ENCODE data around the gene TMEM69. TPM values are rescaled to one million over a fixed set of nuclear protein-coding genes. Genes with fewer than 3 reads are reported as not detected.
A peak's percentile ranks its signal among the peaks of the same experiment; 100 is the strongest.
"Not testable (repeated sequence)": the region's sequence is repeated elsewhere in the genome, so short reads cannot be mapped to it uniquely, and the experiment has no call there.

Gene TMEM69
- total RNA-seq, 6 donors from 2014 or later: 2.7 to 28.3 (median 14.9) TPM

GRCh38 chr1:45718289-45718688 is 30.3 kb downstream of the TMEM69 start:
- peaks cover 0 to 3% (median under 1%) of the 10 kb centered on the region in 4 donors for H3K4me1 ChIP-seq

GRCh38 chr1:45721207-45721606 is 33.2 kb downstream of the TMEM69 start:
- TF ChIP-seq POLR2AphosphoS5 (IDR thresholded peaks at IDR 0.05) (no peak), EP300 (IDR thresholded peaks at IDR 0.05) (no peak)
- no peak overlapping the region for H3K27ac ChIP-seq
- no peak for ATAC-seq (ENCODE audit: low FRiP score in 2 of 2)
- no peaks in the 10 kb centered on the region for H3K9me3 ChIP-seq
- H3K36me3 ChIP-seq: peaks cover 0 to 10% (median 0%) of the 10 kb centered on the region in 4 donors
- no peak overlapping the region for H3K4me3 ChIP-seq
- peaks cover 0 to 6% (median 4%) of the 10 kb centered on the region in 4 donors for H3K4me1 ChIP-seq
- WGBS, 2 donors: 75 to 90% methylated on average over 1 of the region's 1 CpG
- H3K27me3 ChIP-seq: no peaks in the 10 kb centered on the region
- DNase-seq: no peak

More at GRCh38 chr1:45718289-45718688, 30.3 kb downstream of the TMEM69 start:
- H3K27ac ChIP-seq: no peak overlapping the region
- H3K9me3 ChIP-seq: no peaks in the 10 kb centered on the region
- DNase-seq (no peak), ATAC-seq (ENCODE audit: low FRiP score in 2 of 2) (peak in 1 of 2 donors; percentile 55)
- H3K27me3 ChIP-seq: no peaks in the 10 kb centered on the region
- WGBS, 2 donors: 100% methylated on average over 1 of the region's 1 CpG; no CpG with 5 or more reads in 1 of the 2 donors
- H3K36me3 ChIP-seq: peaks cover 0 to 35% (median 3%) of the 10 kb centered on the region in 4 donors
- no peak overlapping the region for H3K4me3 ChIP-seq
- TF ChIP-seq EP300 (IDR thresholded peaks at IDR 0.05) (no peak), POLR2A (IDR thresholded peaks at IDR 0.05) (no peak), POLR2AphosphoS5 (IDR thresholded peaks at IDR 0.05) (no peak), CTCF (IDR thresholded peaks at IDR 0.05) (no peak)

- Histone ChIP-seq H3K4me1 (peaks cover 0 to 6% (median 4%) of the 10 kb centered on the region in 4 donors), H3K27me3 (no peaks in the 10 kb centered on the region), H3K36me3 (peaks cover 0 to 15% (median 4%) of the 10 kb centered on the region in 4 donors), H3K27ac (no peak overlapping the region), H3K9me3 (no peaks in the 10 kb centered on the region), H3K4me3 (no peak overlapping the region)
- no peak for TF ChIP-seq CTCF (IDR thresholded peaks at IDR 0.05)
- TF ChIP-seq POLR2A (IDR thresholded peaks at IDR 0.05): no peak
- TF ChIP-seq EP300 (IDR thresholded peaks at IDR 0.05): no peak
- no peak for TF ChIP-seq POLR2AphosphoS5 (IDR thresholded peaks at IDR 0.05)
- ATAC-seq (ENCODE audit: low FRiP score in 2 of 2) (peak in 1 of 2 donors; percentile 50), DNase-seq (no peak)
- 75 to 90% methylated on average over 3 of the region's 3 CpGs for WGBS, 2 donors
Observed at GRCh38 chr1:45722809-45723208, 34.8 kb downstream of the TMEM69 start.

- TF ChIP-seq POLR2AphosphoS5 (IDR thresholded peaks at IDR 0.05) (no peak), CTCF (IDR thresholded peaks at IDR 0.05) (no peak), EP300 (IDR thresholded peaks at IDR 0.05) (no peak), POLR2A (IDR thresholded peaks at IDR 0.05) (no peak)
- H3K9me3 ChIP-seq: no peaks in the 10 kb centered on the region
- no peak overlapping the region for H3K27ac ChIP-seq
- H3K27me3 ChIP-seq: no peaks in the 10 kb centered on the region
- H3K36me3 ChIP-seq: peaks cover 0 to 14% (median 4%) of the 10 kb centered on the region in 4 donors
- DNase-seq: no peak
- no peak for ATAC-seq (ENCODE audit: low FRiP score in 2 of 2)
- H3K4me1 ChIP-seq: peaks cover 0 to 6% (median 4%) of the 10 kb centered on the region in 4 donors
- H3K4me3 ChIP-seq: no peak overlapping the region
Observed at GRCh38 chr1:45723248-45723930, 35.4 kb downstream of the TMEM69 start.

- H3K36me3 ChIP-seq: peaks cover 0 to 17% (median 4%) of the 10 kb centered on the region in 4 donors
- WGBS, 2 donors: 95% methylated on average over 8 to 9 of the region's 9 CpGs
- not testable (repeated sequence) for ATAC-seq (ENCODE audit: low FRiP score in 2 of 2); H3K27ac ChIP-seq; DNase-seq; H3K4me3 ChIP-seq; H3K27me3 ChIP-seq; H3K9me3 ChIP-seq
- H3K4me1 ChIP-seq: peaks cover 4 to 11% (median 6%) of the 10 kb centered on the region in 4 donors
Observed at GRCh38 chr1:45726007-45726406, 38.0 kb downstream of the TMEM69 start.

Data from upper lobe of left lung (tissue), 6 donors.